ENCODE measurements around the gene OSBPL8.

GRCh38 chr12:76551482-76551888 lies 8.1 kb downstream of the OSBPL8 start:
- no peak for TF ChIP-seq EZH2phosphoT487 (IDR thresholded peaks at IDR 0.05; ENCODE audit: low read depth, severe bottlenecking, unreplicated experiment)
- no peak for TF ChIP-seq CTCF (IDR thresholded peaks at IDR 0.05; ENCODE audit: poor library complexity)
